HFF-Myc (cell line): Measurements from ENCODE around the gene ENO1.
A peak's percentile ranks its signal among the peaks of the same experiment; 100 is the strongest.

Source experiments
- DNase-seq: peaks from one replicate; pipeline ENCODE4 v3.0.0-alpha.2; 2011; ENCODE audit warnings: low read depth; ENCODE audit errors: extremely low read depth
- H3K4me3 ChIP-seq: replicated peaks from 2 replicates; pipeline ENCODE4 v1.5.1; 2011; ENCODE audit warnings: low read depth, mild to moderate bottlenecking, control low read depth, low read length
- CTCF ChIP-seq: IDR thresholded peaks from 2 replicates; pipeline ENCODE4 v1.5.1; 2012; ENCODE audit warnings: mild to moderate bottlenecking, low read depth, low read length, control low read depth; ENCODE audit errors: missing control alignments

The ENO1 gene

GRCh38 chr1:8874230-8875201 is 4.0 kb downstream of the ENO1 start:
- DNase-seq = no peak
- peak overlapping the region; percentile 92 for H3K4me3 ChIP-seq
- no peak for TF ChIP-seq CTCF

DNA sequence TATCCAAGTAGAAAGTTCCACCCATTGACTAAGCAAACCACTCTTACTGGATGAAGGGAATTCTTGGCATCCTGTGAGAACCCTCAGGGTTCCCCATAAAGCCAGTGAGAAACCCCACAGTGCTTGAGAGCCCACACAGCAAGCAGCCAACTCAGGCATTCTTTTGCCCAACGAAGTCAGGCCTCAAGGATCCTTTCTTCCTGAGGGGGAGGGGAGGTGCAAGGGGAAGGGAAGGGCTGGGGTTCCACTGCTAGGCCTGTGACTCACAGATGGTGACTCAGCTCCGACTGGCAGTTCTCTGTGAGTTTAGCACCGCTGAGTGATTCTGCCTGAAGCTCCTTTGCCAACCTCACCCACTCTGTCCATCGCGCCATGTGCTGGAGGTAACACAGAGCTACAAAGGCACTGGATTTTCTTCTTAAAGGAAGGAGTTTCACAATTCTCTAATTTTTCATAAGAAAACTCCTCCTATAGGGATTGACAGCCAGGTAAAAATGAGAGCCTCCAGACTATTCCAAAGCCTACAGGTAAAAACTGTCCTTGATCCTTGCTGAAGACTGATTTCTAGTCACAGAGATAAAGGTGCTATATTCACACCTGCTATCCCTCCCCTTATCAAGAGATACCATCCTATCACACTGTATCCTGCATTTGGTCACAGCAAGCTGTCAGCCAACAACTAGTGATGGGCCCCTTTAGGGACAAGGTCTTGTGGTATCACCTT is 4.8 kb downstream of the ENO1 start:
- H3K4me3 ChIP-seq = peak overlapping the region; percentile 92
- TF ChIP-seq CTCF = no peak
- DNase-seq = peak; percentile 93

GRCh38 chr1:8873001-8873400 is 5.5 kb downstream of the ENO1 start:
- peak overlapping the region; percentile 92 for H3K4me3 ChIP-seq
- TF ChIP-seq CTCF = no peak
- DNase-seq = no peak

DNA sequence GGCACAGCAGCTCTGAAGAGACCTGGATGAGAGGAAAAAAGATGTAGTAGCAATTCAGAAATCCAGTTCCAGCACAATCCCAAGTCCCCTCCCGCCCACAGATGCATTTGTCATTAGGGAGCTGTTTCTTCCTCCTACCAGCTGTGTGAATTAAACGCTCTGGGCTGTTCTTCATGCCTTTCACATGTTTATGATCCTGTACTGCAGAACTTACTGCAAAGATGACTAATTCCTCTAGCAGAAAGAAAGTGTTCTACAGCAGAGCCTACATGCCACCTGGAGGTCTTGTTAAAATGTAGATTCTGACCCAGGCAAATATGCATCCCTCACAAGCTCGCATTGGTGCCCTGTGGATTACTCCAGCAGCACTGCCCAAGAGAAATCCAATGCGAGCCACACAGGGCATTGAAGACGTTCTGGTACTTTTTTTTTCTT is 6.5 kb downstream of the ENO1 start:
- no peak for DNase-seq
- H3K4me3 ChIP-seq = no peak overlapping the region
- no peak for TF ChIP-seq CTCF

DNA sequence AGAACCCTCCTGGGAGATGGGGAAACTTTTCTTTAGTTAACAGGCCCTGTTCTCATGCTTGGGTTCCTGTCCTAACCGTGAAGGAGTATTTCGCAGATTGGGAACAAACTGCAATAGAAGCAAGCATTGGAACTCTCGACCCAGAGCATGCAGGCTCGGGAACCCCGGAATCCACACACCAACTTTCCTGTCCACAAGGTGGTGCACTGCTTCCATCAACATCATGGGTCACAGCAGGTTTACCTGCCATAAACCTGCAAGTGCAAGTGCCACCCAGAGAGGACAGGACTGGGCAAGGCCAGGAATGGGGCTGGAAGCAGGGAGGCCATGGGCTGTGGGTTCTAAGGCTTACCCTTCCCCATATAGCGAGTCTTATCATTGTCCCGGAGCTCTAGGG is 6.9 kb downstream of the ENO1 start:
- no peak overlapping the region for H3K4me3 ChIP-seq
- TF ChIP-seq CTCF = no peak

DNA sequence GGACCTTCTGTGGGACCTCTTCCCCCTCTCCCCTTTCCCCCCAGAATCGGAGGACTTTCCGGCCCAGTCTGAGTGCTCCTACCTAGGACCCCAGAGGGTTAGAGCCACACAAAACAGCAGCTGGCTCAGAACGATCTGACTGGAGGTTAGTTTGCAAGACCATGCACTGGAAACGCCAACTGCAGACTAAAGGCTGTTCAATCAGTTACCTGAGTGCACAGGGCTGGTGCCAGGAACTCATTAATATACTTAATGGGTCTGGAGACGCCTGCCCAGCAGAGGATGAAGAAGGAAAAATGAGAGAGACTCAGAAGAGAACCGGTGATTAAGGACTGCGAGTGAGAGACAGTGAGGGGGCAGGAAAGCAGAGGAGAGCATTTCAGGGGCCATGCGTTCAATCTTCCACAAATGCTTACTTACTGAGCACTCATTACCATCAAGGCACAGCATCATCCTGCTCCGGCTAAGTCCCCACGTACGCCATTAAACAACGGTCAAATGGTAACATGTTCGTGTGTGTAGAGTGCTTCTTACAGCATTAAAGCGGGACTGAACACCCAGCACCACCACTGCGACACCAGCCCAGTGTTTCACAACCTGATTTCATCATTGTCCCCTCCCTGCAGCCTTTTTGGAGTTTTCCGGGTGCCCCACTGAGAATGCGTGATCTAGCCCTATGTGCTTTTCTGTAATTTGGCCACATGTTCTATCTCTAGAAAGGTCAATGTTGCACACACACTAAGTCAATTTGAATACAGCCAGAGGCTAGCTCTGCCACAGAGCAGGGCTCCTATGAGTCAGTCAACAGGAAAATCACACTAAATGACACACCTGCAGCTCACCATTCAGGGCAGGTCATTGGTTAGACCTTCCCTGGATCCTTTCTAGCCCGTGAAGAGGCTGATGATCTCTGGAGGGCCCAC is 7.6 kb downstream of the ENO1 start:
- DNase-seq = no peak
- H3K4me3 ChIP-seq = no peak overlapping the region
- TF ChIP-seq CTCF = no peak

More for the DNA sequence above, 6.9 kb downstream of the ENO1 start:
- DNase-seq = no peak
